Germinal center (tissue), 1 donor: ENCODE results near the gene ZNF724.

Source experiments
- DNase-seq: peaks from one replicate; pipeline ENCODE4 v3.0.0; 2012; ENCODE audit warnings: mixed read lengths, low spot score

ZNF724 gene

DNA sequence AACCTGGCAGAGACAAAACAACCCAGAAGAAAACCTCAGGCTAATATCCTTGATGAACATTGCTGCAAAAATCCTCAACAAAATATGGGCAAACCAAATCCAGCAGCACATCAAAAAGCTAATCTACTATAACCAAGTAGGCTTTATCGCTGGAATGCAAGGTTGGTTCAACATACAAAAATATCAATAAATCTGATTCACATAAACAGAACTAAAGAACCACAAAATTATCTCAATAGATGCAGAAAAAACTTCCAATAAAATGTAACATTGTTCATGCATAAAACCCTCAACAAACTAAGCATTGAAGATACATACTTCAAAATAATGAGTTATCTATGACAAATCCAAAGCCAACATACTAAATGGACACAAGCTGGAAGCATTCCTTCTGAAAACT is 8.8 kb downstream of the ZNF724 start:
- DNase-seq: no peak

DNA sequence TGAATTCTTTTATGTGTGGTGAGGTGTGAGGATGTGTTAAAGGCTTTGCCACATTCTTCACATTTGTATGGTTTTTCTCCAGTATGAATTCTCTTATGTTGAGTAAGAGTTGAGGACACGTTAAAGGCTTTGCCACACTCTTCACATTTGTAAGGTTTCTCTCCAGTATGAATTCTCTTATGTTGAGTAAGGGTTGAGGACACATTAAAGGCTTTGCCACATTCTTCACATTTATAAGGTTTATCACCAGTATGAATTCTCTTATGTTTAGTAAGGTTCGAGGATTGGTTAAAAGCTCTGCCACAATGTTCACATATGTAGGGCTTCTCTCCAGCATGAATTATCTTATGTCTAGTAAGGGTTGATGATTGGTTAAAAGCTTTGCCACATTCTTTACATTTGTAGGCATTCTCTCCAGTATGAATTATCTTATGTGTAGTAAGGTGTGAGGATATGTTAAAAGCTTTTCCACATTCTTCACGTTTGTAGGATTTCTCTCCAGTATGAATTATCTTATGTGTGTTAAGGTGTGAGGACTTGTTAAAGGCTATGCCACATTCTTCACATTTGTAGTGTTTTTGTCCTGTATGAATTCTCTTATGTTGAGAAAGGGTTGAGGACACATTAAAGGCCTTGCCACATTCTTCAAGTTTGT is 27.1 kb downstream of the ZNF724 start:
- DNase-seq: no peak

DNA sequence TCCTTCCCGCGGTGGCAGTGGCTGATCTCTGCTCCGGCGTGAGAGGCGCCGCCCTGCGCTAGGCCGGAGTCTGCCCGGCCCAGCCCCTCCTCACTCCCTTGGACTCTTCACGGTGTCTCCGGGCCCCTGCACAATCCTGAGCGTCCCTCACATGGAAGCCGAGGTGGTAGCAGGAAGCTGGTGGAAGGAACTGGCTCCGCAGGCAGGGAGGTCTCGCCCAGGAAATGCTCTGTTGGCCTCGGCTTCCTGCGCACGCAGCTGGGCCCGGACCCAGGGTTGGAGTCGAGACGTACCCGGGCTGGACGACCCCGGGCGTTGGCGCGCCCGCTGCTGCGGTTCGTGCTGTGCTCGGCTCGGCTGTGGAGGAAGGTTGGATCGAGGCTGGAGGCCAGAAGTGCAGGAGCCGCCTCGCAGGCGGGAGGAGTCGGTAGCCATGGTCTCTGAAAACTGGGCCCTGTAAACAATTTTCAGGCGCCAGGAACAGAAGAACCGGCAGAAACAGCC is 46.3 kb downstream of the ZNF724 start:
- DNase-seq: no peak

DNA sequence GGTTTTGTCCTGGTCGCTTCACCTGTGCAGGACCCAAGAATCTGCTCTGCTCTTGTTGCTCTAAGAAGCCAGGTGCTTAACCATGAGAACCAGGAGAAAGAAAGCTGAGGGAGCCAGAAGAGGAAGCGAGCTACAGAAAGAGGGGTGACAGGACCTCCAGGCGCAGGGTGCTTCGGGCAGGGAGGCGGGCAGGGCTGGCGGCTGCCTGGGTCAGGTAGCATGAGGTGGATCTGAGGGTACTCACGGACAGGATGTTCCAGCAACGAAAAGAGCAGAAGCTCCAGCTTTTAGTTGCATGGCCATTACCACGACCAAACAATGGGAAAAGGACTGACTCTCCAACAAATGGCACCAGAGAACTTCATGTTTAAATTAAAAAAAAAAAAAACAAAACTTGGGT is 59.9 kb downstream of the ZNF724 start:
- no peak for DNase-seq

DNA sequence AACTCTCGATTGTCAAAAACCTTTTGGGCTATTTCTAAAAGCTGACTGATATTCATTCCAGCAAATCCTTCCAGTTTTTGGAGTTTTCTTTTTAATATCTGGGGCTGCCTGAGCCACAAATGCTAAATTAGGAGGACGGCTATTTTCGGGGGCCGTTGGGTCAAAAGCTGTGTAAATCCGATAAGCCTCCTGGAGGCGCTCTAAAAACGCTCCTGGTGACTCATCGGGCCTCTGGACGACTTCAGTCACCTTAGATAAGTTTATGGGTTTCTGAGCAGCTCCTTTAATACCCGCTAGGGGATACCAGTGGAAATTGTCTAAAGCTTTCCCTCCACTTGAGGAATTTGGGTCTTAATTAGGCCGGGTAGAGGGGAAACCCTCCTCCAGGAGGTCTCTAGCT is 66.9 kb downstream of the ZNF724 start:
- no peak for DNase-seq
